ENCODE results near the gene EGFL6. TPM values are rescaled to one million over a fixed set of nuclear protein-coding genes. Genes with fewer than 3 reads are reported as not detected.

EGFL6 gene
- polyA plus RNA-seq, 2 of the 4 experiments (the other 2 are of a cell fraction), result not detected

GRCh38 chrX:13538414-13538813 is 31.0 kb upstream of the EGFL6 start:
- H3K4me2 ChIP-seq, result no peak overlapping the region
- H3K4me3 ChIP-seq, result no peak overlapping the region
- TF ChIP-seq CTCF (IDR thresholded peaks at IDR 0.05), result no peak
- TF ChIP-seq HOXA7 (CRISPR knock-in tag; IDR thresholded peaks at IDR 0.05), result no peak
- no peak for TF ChIP-seq RCOR1 (IDR thresholded peaks at IDR 0.05; ENCODE audit: low read depth, low read length)
- no peak for TF ChIP-seq RNF2 (IDR thresholded peaks at IDR 0.05; ENCODE audit: borderline replicate concordance, low read depth)
- TF ChIP-seq JUN (IDR thresholded peaks at IDR 0.05), result no peak
- TF ChIP-seq TP53 (CRISPR knock-in tag; IDR thresholded peaks at IDR 0.05), result no peak
- TF ChIP-seq MAFK (IDR thresholded peaks at IDR 0.05; ENCODE audit: partially characterized antibody), result no peak
- no peak for TF ChIP-seq NR3C1 (IDR thresholded peaks at IDR 0.05)
- TF ChIP-seq PHF8 (IDR thresholded peaks at IDR 0.05; ENCODE audit: borderline replicate concordance, low read depth), result no peak
- no peak for TF ChIP-seq CEBPB (IDR thresholded peaks at IDR 0.05)
- TF ChIP-seq, protein P1, sequence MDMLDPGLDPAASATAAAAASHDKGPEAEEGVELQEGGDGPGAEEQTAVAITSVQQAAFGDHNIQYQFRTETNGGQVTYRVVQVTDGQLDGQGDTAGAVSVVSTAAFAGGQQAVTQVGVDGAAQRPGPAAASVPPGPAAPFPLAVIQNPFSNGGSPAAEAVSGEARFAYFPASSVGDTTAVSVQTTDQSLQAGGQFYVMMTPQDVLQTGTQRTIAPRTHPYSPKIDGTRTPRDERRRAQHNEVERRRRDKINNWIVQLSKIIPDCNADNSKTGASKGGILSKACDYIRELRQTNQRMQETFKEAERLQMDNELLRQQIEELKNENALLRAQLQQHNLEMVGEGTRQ (IDR thresholded peaks at IDR 0.05), result no peak
- TF ChIP-seq POLR2A (IDR thresholded peaks at IDR 0.05; ENCODE audit: low read length), result no peak
- no peak for TF ChIP-seq BCL3 (IDR thresholded peaks at IDR 0.05)
- TF ChIP-seq RAD21 (conservative IDR thresholded peaks at IDR 0.05 in 1 of 2, IDR thresholded peaks at IDR 0.05 in 1 of 2), result no peak
- no peak for TF ChIP-seq EHMT2 (IDR thresholded peaks at IDR 0.05; ENCODE audit: low read depth)
- no peak for TF ChIP-seq MAZ (IDR thresholded peaks at IDR 0.05; ENCODE audit: borderline replicate concordance, low read depth, low read length)
- TF ChIP-seq MYC (IDR thresholded peaks at IDR 0.05; ENCODE audit: borderline replicate concordance, low read length), result no peak
- no peak for TF ChIP-seq HDAC2 (IDR thresholded peaks at IDR 0.05)
- no peak for TF ChIP-seq CBX8 (IDR thresholded peaks at IDR 0.05)
- POLR2A ChIA-PET, result no interaction called here
- CTCF ChIA-PET, result no interaction called here
- H3K27ac ChIP-seq, result no peak overlapping the region
- no peaks in the 10 kb centered on the region for H3K4me1 ChIP-seq
- H3K9me3 ChIP-seq, result no peaks in the 10 kb centered on the region
- ATAC-seq, result no peak
- no peak for FAIRE-seq
- WGBS (ENCODE audit: missing lambda C conversion rate), result 73% methylated on average over 3 of the region's 3 CpGs
- DNase-seq (ENCODE audit: low read depth in 1 of 2, low spot score in 1 of 2), result no peak

GRCh38 chrX:13540602-13541001 is 28.8 kb upstream of the EGFL6 start:
- POLR2A ChIA-PET, result no interaction called here
- 75% methylated on average over 2 of the region's 2 CpGs for WGBS (ENCODE audit: missing lambda C conversion rate)
- CTCF ChIA-PET, result interaction anchor here (1.0 to 1.2 kb wide), 2 partner anchors 10 to 33 kb away, joined by 3 read pairs; no protein-coding TSS in a partner anchor
- no peak for DNase-seq (ENCODE audit: low read depth in 1 of 2, low spot score in 1 of 2)
- no peak overlapping the region for H3K27ac ChIP-seq
- H3K4me1 ChIP-seq, result no peaks in the 10 kb centered on the region
- FAIRE-seq, result no peak
- no peak overlapping the region for H3K4me2 ChIP-seq
- no peak overlapping the region for H3K4me3 ChIP-seq
- no peak for ATAC-seq
- H3K9me3 ChIP-seq, result no peaks in the 10 kb centered on the region
- TF ChIP-seq RFX5 (IDR thresholded peaks at IDR 0.05) (no peak), FOSL2 (IDR thresholded peaks at IDR 0.05) (no peak), FOSL2 (CRISPR knock-in tag; IDR thresholded peaks at IDR 0.05) (no peak), ZSCAN20 (CRISPR knock-in tag; IDR thresholded peaks at IDR 0.05) (no peak), ZFP36 (IDR thresholded peaks at IDR 0.05; ENCODE audit: borderline replicate concordance, partially characterized antibody) (no peak), HDAC2 (IDR thresholded peaks at IDR 0.05) (no peak), MAZ (IDR thresholded peaks at IDR 0.05; ENCODE audit: borderline replicate concordance, low read depth, low read length) (no peak), POLR2A (IDR thresholded peaks at IDR 0.05; ENCODE audit: low read length) (no peak), KDM5A (IDR thresholded peaks at IDR 0.05) (no peak), ZNF302 (CRISPR knock-in tag; IDR thresholded peaks at IDR 0.05) (no peak), RARB (CRISPR knock-in tag; IDR thresholded peaks at IDR 0.05) (no peak), EP300 (IDR thresholded peaks at IDR 0.05) (no peak), FOSB (CRISPR knock-in tag; IDR thresholded peaks at IDR 0.05) (no peak), HES2 (IDR thresholded peaks at IDR 0.05) (no peak), CTCF (IDR thresholded peaks at IDR 0.05) (no peak)
